Measurements from ENCODE around the gene SLC12A8.

GRCh38 chr3:125061170-125061569, 151.4 kb downstream of the SLC12A8 start:
- TF ChIP-seq CTCF (IDR thresholded peaks at IDR 0.05): no peak
- TF ChIP-seq SMC3 (IDR thresholded peaks at IDR 0.05; ENCODE audit: low read depth, low read length): no peak
- TF ChIP-seq FOXM1 (IDR thresholded peaks at IDR 0.05; ENCODE audit: low read depth): no peak
- no peak for TF ChIP-seq MEF2A (IDR thresholded peaks at IDR 0.05; ENCODE audit: borderline replicate concordance, low read depth)
- TF ChIP-seq EZH2phosphoT487 (IDR thresholded peaks at IDR 0.05; ENCODE audit: borderline replicate concordance, low read depth): no peak
- no peak for TF ChIP-seq CHD2 (IDR thresholded peaks at IDR 0.05; ENCODE audit: low read length, partially characterized antibody)
- no peak for TF ChIP-seq POLR2AphosphoS5 (IDR thresholded peaks at IDR 0.05; ENCODE audit: low read depth, low read length)
- no peak for TF ChIP-seq MAX (IDR thresholded peaks at IDR 0.05; ENCODE audit: low read depth)
- no peak for TF ChIP-seq GABPA (IDR thresholded peaks at IDR 0.05; ENCODE audit: low read depth)
- TF ChIP-seq TAF1 (IDR thresholded peaks at IDR 0.05; ENCODE audit: borderline replicate concordance, low read depth, low read length): no peak
- no peak for TF ChIP-seq MXI1 (IDR thresholded peaks at IDR 0.05; ENCODE audit: low read depth, low read length)
- no peak for TF ChIP-seq TCF12 (IDR thresholded peaks at IDR 0.05)

All from SK-N-SH (cell line).